Astrocyte (in vitro differentiated cells and primary cell): ENCODE results near the gene SMARCA2. TPM values are rescaled to one million over a fixed set of nuclear protein-coding genes. Genes with fewer than 3 reads are reported as not detected.

Experiments
- DNase-seq: peaks from one replicate; pipeline ENCODE4 v3.0.0-alpha.2; 2010; ENCODE audit warnings: low read depth
- FAIRE-seq: peaks from 2 replicates; lab custom pipeline; 2011; peaks lifted over from hg19 to GRCh38; lab: Jason Lieb, UNC
- H2AFZ ChIP-seq: 2 replicates; pipeline ENCODE4 v1.6.0; 2012; ENCODE audit warnings: low read depth, low read length, inconsistent platforms
- H3K27ac ChIP-seq: 2 replicates; pipeline ENCODE4 v1.5.1; 2011; ENCODE audit warnings: low read depth, low read length, inconsistent platforms
- H3K27me3 ChIP-seq: 2 replicates; pipeline ENCODE4 v1.6.0; 2011; ENCODE audit warnings: low read length, inconsistent platforms; ENCODE audit not compliant: insufficient read depth
- H3K36me3 ChIP-seq: 2 replicates; pipeline ENCODE4 v1.5.1; 2011; ENCODE audit warnings: low read length, inconsistent platforms; ENCODE audit not compliant: insufficient read depth
- H3K4me1 ChIP-seq: 2 replicates; pipeline ENCODE4 v1.5.1; 2011; ENCODE audit warnings: low read length, inconsistent platforms; ENCODE audit not compliant: insufficient read depth
- H3K4me2 ChIP-seq: 2 replicates; pipeline ENCODE4 v1.6.0; 2012; ENCODE audit warnings: low read length, inconsistent platforms
- H3K4me3 ChIP-seq: 2 replicates; pipeline ENCODE4 v1.5.1; 2011; ENCODE audit warnings: low read depth, mild to moderate bottlenecking, low read length, inconsistent platforms; ENCODE audit not compliant: insufficient read depth
- H3K79me2 ChIP-seq: 2 replicates; pipeline ENCODE4 v1.6.0; 2012; ENCODE audit warnings: mild to moderate bottlenecking, low read length, inconsistent platforms; ENCODE audit not compliant: insufficient read depth
- H3K9ac ChIP-seq: 2 replicates; pipeline ENCODE4 v1.6.0; 2012; ENCODE audit warnings: mild to moderate bottlenecking, low read length, inconsistent platforms
- H3K9me3 ChIP-seq: 2 replicates; pipeline ENCODE4 v1.5.1; 2012; ENCODE audit warnings: low read depth, mild to moderate bottlenecking, low read length, inconsistent platforms; ENCODE audit not compliant: insufficient read depth
- H4K20me1 ChIP-seq: 2 replicates; pipeline ENCODE4 v1.6.0; 2012; ENCODE audit warnings: low read length, inconsistent platforms; ENCODE audit not compliant: insufficient read depth
- H3K27ac Mint-ChIP-seq: one replicate; pipeline ENCODE4 v1.8.0; 2021; ENCODE audit warnings: mild to moderate bottlenecking, mixed read lengths; ENCODE audit not compliant: unreplicated experiment
- H3K27me3 Mint-ChIP-seq: one replicate; pipeline ENCODE4 v1.8.0; 2021; ENCODE audit warnings: low read depth, mixed read lengths; ENCODE audit not compliant: unreplicated experiment
- H3K36me3 Mint-ChIP-seq: one replicate; pipeline ENCODE4 v1.8.0; 2021; ENCODE audit warnings: low read depth, mixed read lengths; ENCODE audit not compliant: unreplicated experiment
- H3K4me1 Mint-ChIP-seq: one replicate; pipeline ENCODE4 v1.8.0; 2021; ENCODE audit warnings: low read depth, mixed read lengths; ENCODE audit not compliant: unreplicated experiment
- H3K4me3 Mint-ChIP-seq: one replicate; pipeline ENCODE4 v1.8.0; 2021; ENCODE audit warnings: mild to moderate bottlenecking, moderate library complexity, mixed read lengths; ENCODE audit not compliant: unreplicated experiment
- H3K9me3 Mint-ChIP-seq: one replicate; pipeline ENCODE4 v1.8.0; 2021; ENCODE audit warnings: mild to moderate bottlenecking, mixed read lengths; ENCODE audit not compliant: unreplicated experiment
- CTCF ChIP-seq: IDR thresholded peaks from 2 replicates; pipeline ENCODE4 v1.5.1; 2011; ENCODE audit warnings: low read depth, mild to moderate bottlenecking, inconsistent platforms, low read length, moderate library complexity; ENCODE audit not compliant: insufficient read depth
- EZH2 ChIP-seq: IDR thresholded peaks from 2 replicates; pipeline ENCODE4 v1.6.1; 2012; ENCODE audit warnings: mild to moderate bottlenecking, low read length, inconsistent platforms; ENCODE audit not compliant: insufficient read depth
- total RNA-seq: library from RNA; stranded (reverse); gene quantifications from 2 replicates; pipeline ENCODE4 v1.2.1, GENCODE V29; 2021

The SMARCA2 gene
- total RNA-seq, 1 donor from 2014 or later = 54.2 TPM

- Mint-ChIP-seq H3K36me3 (no peaks in the 10 kb centered on the region), H3K9me3 (no peaks in the 10 kb centered on the region), H3K27me3 (no peaks in the 10 kb centered on the region), H3K27ac (no peak overlapping the region), H3K4me3 (no peak overlapping the region), H3K4me1 (peaks cover 4% of the 10 kb centered on the region)
- H2AFZ ChIP-seq = no peak overlapping the region
- no peak overlapping the region for H3K27ac ChIP-seq
- FAIRE-seq = no peak
- no peak overlapping the region for H3K4me3 ChIP-seq
- TF ChIP-seq CTCF = no peak
- no peak for TF ChIP-seq EZH2
- H3K4me2 ChIP-seq = peak overlapping the region; percentile 25
- H3K36me3 ChIP-seq = no peaks in the 10 kb centered on the region
- H4K20me1 ChIP-seq = no peaks in the 10 kb centered on the region
- H3K79me2 ChIP-seq = no peaks in the 10 kb centered on the region
- H3K27me3 ChIP-seq = no peaks in the 10 kb centered on the region
- H3K9me3 ChIP-seq = no peaks in the 10 kb centered on the region
- peaks cover 4% of the 10 kb centered on the region for H3K4me1 ChIP-seq
- H3K9ac ChIP-seq = no peak overlapping the region
- DNase-seq = no peak
Observed at GRCh38 chr9:1980387-1980786, 34.8 kb upstream of the SMARCA2 start.

- Histone ChIP-seq H4K20me1 (no peaks in the 10 kb centered on the region), H3K4me2 (no peak overlapping the region), H3K9me3 (no peaks in the 10 kb centered on the region), H3K9ac (no peak overlapping the region), H3K27ac (no peak overlapping the region), H3K4me3 (no peak overlapping the region), H2AFZ (no peak overlapping the region), H3K79me2 (no peaks in the 10 kb centered on the region), H3K36me3 (no peaks in the 10 kb centered on the region), H3K27me3 (no peaks in the 10 kb centered on the region), H3K4me1 (peaks cover 4% of the 10 kb centered on the region)
- TF ChIP-seq CTCF (no peak), EZH2 (no peak)
- H3K4me3 Mint-ChIP-seq = no peak overlapping the region
- H3K27ac Mint-ChIP-seq = no peak overlapping the region
- H3K4me1 Mint-ChIP-seq = peaks cover 4% of the 10 kb centered on the region
- DNase-seq = no peak
- FAIRE-seq = no peak
- no peaks in the 10 kb centered on the region for H3K36me3 Mint-ChIP-seq
- no peaks in the 10 kb centered on the region for H3K27me3 Mint-ChIP-seq
- H3K9me3 Mint-ChIP-seq = peaks cover 3% of the 10 kb centered on the region
Observed at GRCh38 chr9:1982074-1982473, 33.1 kb upstream of the SMARCA2 start.

GRCh38 chr9:1986341-1986740, 28.8 kb upstream of the SMARCA2 start:
- FAIRE-seq (no peak), DNase-seq (no peak)
- no peaks in the 10 kb centered on the region for H3K27me3 Mint-ChIP-seq
- H3K36me3 Mint-ChIP-seq = no peaks in the 10 kb centered on the region
- H3K4me2 ChIP-seq = no peak overlapping the region
- TF ChIP-seq EZH2 (no peak), CTCF (no peak)
- H3K4me1 Mint-ChIP-seq = no peaks in the 10 kb centered on the region
- H3K4me3 ChIP-seq = no peak overlapping the region
- no peaks in the 10 kb centered on the region for H3K4me1 ChIP-seq
- H3K9me3 Mint-ChIP-seq = peaks cover 3% of the 10 kb centered on the region
- no peaks in the 10 kb centered on the region for H3K9me3 ChIP-seq
- H3K9ac ChIP-seq = no peak overlapping the region
- H2AFZ ChIP-seq = no peak overlapping the region
- H3K4me3 Mint-ChIP-seq = no peak overlapping the region
- no peaks in the 10 kb centered on the region for H3K27me3 ChIP-seq
- H3K36me3 ChIP-seq = no peaks in the 10 kb centered on the region
- no peaks in the 10 kb centered on the region for H4K20me1 ChIP-seq
- no peak overlapping the region for H3K27ac Mint-ChIP-seq
- no peaks in the 10 kb centered on the region for H3K79me2 ChIP-seq
- no peak overlapping the region for H3K27ac ChIP-seq
